HG02588 (cell line): ENCODE results near the gene SLC6A8.

Source experiments
- ATAC-seq: cut with Tn5 transposase; IDR thresholded peaks from one replicate; pipeline ENCODE4 v1.9.1; 2021; ENCODE audit warnings: mild to moderate bottlenecking, moderate library complexity; ENCODE audit not compliant: unreplicated experiment

SLC6A8 gene

DNA sequence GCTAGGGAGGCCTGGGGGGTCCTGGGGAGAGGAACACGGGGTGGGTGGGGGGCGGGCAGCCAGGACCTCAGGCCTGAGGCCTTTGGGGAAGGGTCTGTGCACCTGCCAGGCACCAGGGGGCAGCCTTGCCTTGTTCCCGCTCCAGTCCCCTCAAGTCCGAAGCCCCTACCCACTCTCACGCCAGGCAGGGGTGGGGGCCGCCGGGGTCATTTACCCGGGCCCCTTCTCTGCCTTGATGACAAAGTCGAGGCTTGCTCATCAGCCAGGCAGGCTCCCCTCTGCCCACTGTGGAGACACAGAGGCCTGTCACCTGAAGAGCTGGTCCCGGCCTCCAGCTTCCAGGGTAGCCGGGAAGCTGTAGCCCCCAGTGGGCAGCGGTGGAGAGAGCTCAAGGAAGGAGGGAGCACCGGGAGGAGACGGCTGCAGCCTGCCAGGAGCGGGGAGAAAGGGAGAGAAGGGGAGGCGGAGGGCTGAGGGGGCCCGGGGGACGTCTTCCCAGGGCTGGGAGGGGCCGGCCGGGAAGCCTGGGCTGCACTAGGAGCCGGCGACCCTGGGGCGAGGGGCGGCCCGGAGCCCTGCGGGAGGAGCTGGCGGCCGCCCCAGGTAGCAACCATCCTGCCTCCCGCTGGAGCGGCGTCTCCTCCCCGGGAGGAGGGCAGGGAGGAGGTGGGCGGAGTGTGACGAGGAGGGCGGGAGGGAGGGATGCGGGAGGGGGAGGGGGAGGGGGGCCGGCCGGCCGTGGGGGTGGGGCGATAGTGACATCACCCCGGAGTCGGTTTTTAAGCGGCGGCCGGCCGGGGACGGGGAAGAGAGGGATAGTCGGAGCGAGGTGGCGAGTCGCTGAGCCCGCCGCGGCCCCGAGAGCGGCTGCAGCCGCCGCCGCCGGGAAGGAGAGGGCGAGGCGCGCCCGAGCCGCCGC is at the start of gene SLC6A8:
Gene SLC6A8, plus strand, starts transcription at position 806 of the 919 bp plus-strand sequence. CDS start 649 bp downstream, outside the sequence.
- no peak for ATAC-seq

DNA sequence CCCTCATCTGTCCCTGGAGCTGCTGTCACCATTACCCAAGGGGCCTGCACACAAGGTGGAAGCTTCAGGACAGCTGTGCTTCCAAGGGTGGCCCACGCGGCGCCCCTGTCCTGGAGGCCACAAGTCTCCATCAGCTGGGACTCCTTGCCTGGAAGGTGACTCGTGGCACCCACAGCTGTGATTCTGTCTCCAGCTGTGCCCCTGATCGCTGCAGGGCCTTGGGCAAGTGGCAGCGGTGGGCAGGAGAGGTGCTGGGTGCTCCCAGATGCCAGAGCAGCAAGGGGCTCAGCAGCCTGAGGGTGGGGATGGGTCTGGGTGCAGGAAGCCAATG is 49.7 kb upstream of the SLC6A8 start:
- no peak for ATAC-seq

DNA sequence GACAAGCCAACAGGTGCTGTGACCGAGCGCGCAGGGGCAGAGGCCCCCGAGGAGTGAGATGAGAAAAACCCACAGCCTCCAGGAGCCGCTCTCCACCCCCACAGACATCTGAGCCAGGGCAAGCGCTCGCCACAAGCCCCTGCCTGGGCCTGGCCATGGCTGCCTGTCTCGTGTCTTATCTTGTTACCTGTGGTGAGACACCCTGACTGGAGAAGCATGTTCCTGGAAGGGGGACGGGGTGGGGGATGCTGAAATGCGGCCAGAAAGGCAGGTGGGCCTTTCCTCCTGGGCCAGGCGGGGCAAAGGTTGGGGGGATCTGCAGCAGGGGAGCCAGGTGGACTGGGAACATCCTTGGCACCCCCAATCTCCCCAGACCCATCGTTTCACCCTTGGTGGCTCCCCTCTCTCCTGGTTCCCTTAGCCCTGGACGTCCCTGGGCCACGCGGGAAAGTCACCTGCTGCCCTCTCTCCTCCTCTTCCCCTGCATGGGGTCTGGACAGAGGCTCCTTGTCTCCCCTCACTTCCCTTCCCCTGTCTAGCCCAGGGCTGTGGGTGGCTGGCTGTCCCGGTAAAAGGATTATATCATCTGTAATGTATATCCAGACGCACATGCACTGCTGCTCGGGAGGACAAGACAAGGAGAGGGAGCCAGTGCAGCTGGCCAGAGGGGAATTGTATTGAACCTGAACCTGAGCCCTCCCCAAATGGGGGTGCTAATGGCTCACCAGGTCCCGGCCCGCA is 49.1 kb upstream of the SLC6A8 start:
- no peak for ATAC-seq

DNA sequence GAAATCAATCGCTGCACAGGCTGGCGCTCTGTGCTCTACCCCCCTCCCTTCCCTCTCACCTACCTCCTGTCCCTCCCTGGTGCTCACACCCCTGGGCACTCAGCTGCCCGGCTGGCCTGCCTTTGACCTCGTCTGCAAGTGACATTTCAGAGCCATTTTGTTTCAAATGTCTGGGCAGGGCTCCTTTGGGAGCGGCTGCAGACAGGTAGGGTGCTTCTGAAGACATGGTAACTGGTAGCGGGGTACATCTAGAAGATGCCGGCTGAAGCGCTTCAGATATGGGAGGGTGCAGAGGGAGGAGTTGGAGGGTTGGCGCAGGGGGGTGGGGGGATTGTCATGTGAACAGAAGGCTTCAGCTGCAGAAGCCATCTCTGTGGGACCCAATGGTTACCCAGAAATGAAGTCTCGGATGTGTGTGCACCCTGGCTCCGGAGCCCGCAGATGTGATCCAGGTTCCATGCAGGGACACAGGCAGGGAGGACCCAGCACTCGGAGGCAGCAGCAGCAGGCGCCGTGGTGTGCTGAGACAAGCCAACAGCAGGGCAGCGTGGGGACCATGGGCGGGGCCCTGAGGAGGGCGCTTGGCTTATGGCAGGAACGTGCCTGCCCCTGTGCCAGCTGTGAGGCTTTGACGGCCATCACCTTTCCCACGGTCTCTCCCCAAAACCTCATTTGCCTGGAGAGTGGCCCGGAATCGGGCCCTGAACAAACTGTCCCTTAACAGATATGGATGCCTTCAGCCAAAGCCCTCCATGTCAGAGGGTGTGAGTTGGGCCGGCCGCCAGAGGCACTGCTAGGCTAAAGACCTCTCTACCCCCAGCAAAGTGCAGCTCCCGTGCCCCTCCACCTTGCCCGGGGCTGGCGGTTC is 48.3 kb upstream of the SLC6A8 start:
- ATAC-seq, result no peak

DNA sequence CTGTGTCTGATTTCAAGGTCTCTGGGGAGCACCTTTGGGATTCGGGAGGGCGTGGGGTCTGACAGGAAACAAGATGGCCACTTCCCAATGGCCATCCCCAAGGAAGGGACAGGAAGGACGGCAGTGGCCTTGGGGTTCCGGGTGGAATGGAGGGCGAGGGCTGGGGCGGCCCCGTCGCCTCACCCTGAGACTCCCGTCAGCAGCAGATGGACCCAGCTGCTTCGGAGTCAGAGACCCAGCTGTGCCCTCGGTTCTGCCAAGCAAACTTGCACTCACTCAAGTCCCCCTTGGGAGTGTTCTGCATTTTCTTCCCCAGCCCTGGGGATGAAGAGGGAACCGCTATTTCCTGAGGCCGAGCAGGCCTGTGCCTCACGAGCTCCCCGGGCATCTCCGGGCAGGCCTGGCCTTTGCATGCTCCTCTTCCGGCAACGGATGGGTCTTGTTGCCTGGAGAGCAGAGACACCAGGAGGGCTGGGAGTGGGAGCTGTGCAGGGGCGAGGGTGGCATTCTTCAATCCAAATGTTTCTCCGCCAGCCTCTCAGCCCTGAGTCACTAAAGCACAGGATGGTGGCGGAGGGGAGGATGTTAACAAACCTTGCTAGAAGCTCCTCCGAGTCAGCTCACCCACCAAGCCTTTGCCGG is 47.6 kb upstream of the SLC6A8 start:
- ATAC-seq, result no peak

DNA sequence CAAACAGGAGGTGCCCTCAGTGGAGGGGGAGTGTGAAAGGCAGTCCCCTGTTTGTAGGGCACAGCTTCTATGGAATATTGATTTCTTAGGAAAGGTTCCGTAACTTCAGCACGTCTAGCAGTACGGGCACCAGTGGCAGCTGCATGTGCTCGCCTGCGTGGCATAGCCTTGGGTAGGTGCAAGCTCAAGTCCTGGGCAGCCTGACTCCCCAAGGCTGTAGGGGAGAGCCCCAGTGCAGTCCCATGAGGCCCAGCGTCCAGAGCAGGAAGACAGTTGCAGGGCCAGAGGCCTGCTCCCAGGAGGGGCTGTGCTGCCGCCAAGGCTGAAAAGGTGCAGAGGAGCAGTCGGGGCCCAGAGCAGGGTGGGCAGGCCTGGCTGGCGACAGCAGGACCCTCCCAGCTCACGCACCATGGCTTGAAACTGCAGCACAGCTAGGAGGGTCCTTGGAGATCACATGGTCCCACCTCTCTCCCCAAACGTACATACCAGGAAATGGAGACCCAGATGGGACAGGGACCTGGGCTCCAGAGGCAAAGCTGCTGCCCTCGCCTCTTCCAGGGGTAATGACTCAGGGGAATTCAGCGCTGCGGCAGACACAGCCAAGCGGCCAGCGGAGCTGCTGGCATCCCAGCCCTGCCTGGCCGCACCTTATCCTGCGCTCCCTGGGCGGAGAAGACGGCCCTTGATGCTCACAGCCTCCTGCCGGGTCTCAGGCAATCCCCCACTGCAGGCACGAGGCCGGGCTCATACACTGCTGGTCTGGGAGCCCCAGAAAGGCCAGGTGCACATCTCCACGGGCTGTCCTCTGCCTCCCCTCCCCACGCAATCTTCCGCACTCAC is 46.8 kb upstream of the SLC6A8 start:
- no peak for ATAC-seq

DNA sequence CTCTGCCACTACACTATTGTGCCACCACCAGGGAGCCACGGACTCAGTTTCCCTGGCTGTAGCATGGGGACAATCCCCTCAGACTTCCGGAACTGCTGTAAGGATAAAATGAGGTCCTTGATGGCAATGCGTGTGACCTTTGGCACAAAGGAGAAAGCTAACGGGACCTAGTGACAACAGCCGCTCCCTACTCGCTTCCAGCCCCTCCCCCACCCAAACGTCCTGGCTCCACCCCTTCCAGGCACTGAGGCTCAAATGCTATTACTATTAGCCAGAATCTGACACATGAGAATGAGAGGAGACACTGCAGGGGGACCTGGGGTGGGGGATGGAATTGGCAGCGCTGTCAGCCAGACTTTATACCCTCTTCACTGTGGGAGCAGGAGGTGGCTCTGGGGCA is 46.1 kb upstream of the SLC6A8 start:
- no peak for ATAC-seq

DNA sequence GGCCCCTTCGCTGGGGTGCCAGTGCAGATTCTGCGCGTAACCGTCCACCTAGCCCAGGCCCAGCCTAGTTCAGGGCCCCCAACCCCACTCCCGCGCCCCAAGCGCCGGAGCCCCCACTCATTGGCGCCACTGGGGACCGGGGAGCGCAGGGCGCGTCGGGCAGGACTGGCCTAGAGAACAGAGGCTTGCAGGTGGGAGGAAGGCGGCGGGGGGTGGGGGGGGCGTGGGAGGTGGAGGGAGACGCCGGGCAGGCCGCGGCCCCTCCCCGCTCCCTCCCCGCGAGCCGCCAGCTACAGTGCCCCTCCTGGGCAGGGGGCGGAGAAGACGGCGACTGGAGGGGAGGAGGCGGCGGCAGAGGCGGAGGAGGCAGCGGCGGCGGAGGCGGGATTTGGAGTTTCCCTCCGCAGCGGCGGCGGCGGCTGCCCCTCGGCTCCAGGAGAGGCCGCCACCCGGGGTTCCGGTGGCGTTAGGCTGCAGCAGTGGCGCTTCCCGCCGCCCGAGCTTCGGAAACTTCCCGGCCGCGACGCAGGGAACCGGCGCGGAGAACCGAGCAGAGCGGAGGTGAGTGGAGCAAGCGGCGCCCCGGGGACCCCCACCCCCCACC is 45.6 kb upstream of the SLC6A8 start:
- no peak for ATAC-seq

DNA sequence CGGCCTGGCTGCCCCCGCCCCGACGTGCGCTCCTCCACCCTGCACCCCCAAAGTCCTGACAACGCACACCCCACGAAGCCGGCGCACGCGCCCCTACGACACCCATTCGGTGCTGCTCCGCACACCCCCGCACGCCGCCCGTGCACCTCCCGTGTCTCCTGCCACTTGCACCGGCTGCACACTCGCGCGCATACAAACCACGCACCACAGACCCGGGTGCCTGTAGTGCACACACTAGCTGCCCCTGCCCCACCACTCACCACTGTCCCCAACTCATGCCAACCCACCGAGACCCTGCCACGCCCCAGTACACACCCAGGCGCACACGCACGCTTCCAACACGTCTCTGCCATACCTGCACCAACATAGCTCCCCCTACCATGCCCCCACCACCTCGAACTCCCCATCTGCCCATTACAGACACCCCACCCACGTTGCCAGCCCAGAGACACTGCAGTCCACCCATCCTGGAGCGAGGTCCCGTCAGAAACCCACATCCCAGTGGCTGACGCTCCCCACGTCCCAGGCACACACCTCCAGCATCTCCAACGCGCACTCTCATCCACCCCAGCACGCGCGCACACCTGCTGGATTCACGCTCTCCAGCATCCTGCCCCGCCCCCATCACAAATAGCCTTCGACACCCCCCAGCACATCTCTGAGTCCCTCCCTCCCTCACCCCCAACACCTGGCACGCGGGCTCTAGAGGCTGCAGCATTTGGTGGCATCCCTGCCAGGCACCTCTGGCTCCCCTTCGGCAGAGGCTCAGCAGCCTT is 44.9 kb upstream of the SLC6A8 start:
- no peak for ATAC-seq

DNA sequence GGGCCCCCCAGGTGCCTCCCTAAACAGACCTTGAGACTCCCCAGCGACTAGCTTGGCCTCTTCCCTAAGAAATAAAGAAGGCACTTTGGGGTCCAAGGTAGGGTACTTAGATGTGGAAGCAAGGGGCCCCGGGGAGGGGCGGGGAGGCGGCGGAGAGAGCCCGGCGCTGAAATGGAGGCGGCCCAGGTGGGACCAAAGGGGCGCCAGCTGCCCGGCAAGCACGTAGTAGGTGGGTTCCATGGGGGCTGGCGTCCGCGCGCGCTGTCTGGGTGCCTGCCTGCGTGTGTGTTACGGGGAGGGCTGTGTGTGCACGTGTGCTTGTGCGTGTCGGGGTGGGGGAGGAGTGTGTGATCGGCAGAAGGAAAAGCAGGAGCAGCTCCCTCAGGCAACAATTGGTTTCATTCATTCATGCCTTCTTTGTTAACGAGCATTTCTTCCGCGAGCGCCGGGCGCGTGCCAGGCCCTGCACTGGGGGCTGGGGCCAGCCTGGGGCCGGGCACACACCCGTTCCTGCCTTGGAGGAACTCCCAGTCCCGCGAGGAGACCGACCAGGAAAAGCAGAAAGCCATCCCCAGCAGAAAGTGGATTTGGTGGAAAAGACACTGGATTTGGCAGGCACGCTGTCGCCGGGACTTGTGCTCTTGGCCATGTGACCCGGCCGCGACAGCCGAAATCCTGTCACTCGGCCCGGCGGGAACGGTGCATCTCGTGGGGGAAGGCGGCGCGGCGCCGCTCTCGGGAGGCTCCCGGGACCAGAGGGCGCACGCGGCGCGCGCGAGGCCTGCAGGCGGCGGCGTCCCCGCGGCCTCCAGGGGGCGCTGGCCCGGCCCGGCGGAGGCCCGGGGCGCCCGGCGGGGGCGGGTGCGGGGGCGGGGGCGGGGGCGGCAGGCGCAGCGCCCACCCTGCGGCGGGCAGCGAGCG is 44.0 kb upstream of the SLC6A8 start:
- ATAC-seq, result no peak

DNA sequence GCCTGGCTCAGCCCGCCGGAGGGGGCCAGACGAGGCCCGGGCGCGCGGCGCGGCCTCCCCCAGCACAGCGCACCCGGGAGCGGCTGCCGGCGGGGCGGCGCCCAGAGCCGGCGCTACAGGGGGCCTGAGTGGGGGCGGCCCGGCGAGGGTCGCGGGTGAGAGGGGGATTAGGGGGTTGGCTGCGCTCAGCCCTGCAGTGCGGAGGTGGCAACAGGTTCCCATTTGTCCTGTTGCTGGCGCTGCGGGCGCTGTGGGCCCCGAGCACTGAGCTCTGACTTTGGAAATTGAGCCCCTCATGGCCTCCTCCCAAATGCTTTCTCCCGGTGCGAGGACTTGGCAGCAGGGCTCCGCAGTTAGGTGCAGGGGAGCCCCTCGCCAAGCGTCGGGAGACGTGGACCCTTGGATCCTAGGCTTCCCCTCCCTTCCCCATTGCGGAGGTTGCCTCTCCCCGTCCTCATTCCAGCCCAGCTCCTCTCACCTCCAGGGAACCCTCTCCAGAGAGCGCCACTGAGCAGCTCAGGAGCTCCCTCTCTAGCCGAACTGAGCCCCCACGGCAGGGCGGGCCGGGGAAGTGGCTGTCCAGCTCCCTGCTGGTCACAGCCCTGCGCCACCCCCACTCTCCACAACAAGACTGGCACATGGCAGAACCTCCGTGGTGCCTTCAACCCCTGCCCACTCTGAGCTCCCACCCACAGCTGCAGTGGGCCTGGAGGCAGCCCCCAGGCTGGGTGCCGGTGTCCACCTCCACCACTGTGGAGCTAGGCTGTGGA is 43.2 kb upstream of the SLC6A8 start:
- no peak for ATAC-seq

DNA sequence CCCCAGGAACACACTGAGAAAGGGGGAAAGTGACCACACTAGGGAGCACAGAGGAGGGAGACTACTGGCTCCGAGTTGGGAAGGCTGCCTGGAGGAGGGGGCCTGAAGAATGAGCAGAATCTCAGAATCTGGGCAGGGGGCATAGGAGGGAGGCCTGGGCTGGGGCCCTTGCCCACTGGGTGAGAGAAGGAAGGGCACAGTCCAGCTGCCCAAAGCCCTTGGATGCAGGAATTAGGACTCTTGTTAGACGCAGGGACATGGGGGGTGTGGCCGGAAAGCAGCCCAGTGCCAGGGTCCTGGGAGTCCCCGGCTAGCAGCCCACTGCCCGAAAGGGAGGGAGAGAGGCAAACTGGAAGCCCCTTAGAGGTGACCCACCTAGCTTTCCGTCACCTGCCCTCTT is 42.6 kb upstream of the SLC6A8 start:
- ATAC-seq, result no peak

DNA sequence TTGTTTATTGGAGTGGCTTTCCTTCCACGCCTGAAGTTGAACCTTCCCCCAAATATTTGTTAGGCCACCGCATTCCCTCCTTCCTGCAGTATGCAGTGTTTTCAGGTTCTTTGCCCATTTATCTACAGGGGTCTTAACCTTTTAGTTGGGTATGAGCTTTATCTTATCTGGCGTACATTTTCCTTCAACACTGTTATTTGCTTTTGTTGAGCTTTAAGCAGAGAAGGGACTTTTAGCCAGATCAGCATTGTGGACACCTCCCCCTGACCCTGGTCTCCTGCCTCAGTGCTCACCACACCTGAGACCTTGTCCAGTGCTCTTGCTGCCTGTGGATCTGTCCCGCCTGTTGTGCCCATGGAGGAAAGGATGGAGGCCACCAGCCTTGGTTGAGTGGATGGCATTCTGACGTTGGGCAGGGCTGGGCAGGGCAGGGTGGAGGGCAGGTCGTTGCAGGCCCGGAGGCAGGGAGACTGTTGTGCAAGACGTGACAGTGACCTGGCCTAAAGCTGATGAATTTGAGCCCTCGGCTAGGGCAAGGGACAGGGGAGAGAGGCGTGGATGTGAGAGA is 41.7 kb upstream of the SLC6A8 start:
- no peak for ATAC-seq

DNA sequence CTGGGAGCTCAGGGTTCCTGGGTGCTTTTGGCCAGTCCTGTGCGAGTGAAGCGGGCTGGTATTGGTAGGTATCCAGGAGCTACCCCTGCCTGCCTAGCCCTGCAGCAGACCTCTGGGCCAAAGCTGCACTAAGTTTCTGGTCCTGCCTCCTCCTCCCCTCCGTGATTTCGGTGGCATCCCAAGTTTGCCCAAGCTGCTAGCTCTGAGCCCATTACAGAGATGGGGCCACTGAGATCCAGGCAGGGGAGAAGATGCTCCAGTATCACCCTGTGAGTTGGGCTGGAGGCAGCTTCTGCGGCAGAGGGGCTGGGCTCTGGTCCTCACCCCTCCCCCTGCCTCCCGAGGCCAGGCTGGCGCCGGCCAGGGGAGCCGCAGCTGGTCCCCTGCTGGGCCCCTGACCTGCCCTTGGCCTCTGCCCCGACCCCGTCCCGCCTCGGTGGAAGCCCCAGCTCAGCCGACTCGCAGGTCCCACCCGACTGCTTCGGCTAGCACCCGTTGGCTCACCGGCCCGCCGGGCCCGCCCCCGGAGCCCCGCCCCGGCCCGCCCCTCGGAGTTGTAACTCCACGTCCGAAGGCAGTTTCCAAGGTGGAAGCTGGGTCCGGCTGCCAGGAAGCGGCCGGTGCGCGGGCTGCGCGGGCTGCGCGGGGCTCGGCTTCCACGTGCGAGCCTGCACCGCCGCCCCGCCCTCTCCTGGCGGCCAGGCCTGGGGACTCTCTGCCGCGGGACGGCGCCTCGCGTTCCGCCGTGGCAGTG is 40.9 kb upstream of the SLC6A8 start, which contains the start of gene DUSP9:
Gene DUSP9, plus strand, starts transcription at position 584 of the 754 bp plus-strand sequence. CDS start 751 bp downstream, outside the sequence.
- ATAC-seq, result no peak

DNA sequence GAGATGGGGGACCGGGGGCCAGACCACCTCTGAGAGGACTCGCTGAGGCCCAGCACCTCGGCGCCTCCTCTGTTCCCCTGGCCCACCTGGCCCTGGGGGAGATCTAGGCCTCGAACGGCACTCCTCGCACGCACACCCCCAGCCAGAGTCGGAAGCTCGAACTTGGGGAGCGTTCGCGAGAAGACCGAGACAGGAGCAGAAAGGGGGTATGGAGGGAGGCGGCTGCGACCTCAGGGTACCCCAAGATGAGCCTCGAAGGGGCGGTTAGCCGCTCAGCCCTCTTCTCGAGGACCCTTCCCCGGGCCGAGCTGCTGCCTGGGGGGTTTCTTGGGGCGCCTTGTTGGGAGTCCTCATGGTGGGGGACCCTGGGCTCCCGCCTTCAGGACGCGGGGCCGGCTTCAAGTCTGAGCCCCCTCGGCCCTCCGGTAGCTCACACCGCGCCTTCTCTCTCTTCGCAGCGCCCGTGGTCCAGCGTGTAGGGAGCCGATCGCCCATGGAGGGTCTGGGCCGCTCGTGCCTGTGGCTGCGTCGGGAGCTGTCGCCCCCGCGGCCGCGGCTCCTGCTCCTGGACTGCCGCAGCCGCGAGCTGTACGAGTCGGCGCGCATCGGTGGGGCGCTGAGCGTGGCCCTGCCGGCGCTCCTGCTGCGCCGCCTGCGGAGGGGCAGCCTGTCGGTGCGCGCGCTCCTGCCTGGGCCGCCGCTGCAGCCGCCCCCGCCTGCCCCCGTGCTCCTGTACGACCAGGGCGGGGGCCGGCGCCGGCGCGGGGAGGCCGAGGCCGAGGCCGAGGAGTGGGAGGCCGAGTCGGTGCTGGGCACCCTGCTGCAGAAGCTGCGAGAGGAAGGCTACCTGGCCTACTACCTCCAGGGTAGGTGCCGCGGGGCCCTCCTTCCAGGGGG is 40.0 kb upstream of the SLC6A8 start:
- no peak for ATAC-seq
